ENCODE measurements around the gene CNOT8. TPM values are rescaled to one million over a fixed set of nuclear protein-coding genes. Genes with fewer than 3 reads are reported as not detected.

The CNOT8 gene
- total RNA-seq, 1 experiment from 2014 or later, result 45.9 TPM

- in situ Hi-C loops (cut with HindIII; ENCODE audit: low pct_unique_long_range_greater_than_20kb, low sequenced_read_pairs), result no loop called here
- Histone ChIP-seq H3K4me3 (ENCODE audit: low read depth in 2 of 2, low read length in 2 of 2) (no peak overlapping the region), H3K4me1 (ENCODE audit: control insufficient read depth, insufficient read depth, low read length) (no peaks in the 10 kb centered on the region), H3K27ac (ENCODE audit: low read length) (no peak overlapping the region), H3K9me3 (ENCODE audit: control insufficient read depth, insufficient read depth, low read depth, low read length) (no peaks in the 10 kb centered on the region), H3K27me3 (ENCODE audit: control insufficient read depth, insufficient read depth, low read length) (no peaks in the 10 kb centered on the region), H3K36me3 (ENCODE audit: control insufficient read depth, insufficient read depth, low read length) (peaks cover 37% of the 10 kb centered on the region)
- TF ChIP-seq CTCF (IDR thresholded peaks at IDR 0.05) (no peak), POLR2AphosphoS5 (IDR thresholded peaks at IDR 0.05; ENCODE audit: low read depth, low read length) (no peak), REST (IDR thresholded peaks at IDR 0.05; ENCODE audit: insufficient read depth in 1 of 2, low read depth in 2 of 2, low read length in 1 of 2) (no peak), SIN3A (IDR thresholded peaks at IDR 0.05; ENCODE audit: borderline replicate concordance, insufficient read depth, low read depth, low read length) (no peak), TCF7L2 (IDR thresholded peaks at IDR 0.05; ENCODE audit: low read depth, low read length) (no peak)
- intact Hi-C loops (cut with micrococcal nuclease; ENCODE audit: unreplicated experiment), result loop anchor here (5.0 kb wide), 1 partner anchor 161 kb away; no protein-coding TSS in a partner anchor
- BruUV-seq (replicated peaks), result no TSS peak
- ChIA-PET CTCF (no interaction called here), POLR2A (interaction anchor here (0.6 kb wide), 2 partner anchors 14 to 82 kb away, joined by 3 to 4 read pairs; no protein-coding TSS in a partner anchor)
- no peak for ATAC-seq
- DNase-seq (ENCODE audit: low read depth, low spot score), result no peak
Measured at GRCh38 chr5:154813736-154814135, 44.7 kb upstream of the CNOT8 start.

- no peaks in the 10 kb centered on the region for H3K4me1 ChIP-seq (ENCODE audit: control insufficient read depth, insufficient read depth, low read length)
- ChIA-PET POLR2A (no interaction called here), CTCF (no interaction called here)
- ATAC-seq, result no peak
- TF ChIP-seq TCF7L2 (IDR thresholded peaks at IDR 0.05; ENCODE audit: low read depth, low read length) (no peak), CTCF (IDR thresholded peaks at IDR 0.05) (no peak), POLR2AphosphoS5 (IDR thresholded peaks at IDR 0.05; ENCODE audit: low read depth, low read length) (no peak), SIN3A (IDR thresholded peaks at IDR 0.05; ENCODE audit: borderline replicate concordance, insufficient read depth, low read depth, low read length) (no peak), REST (IDR thresholded peaks at IDR 0.05; ENCODE audit: insufficient read depth in 1 of 2, low read depth in 2 of 2, low read length in 1 of 2) (no peak)
- no TSS peak for BruUV-seq (replicated peaks)
- H3K27me3 ChIP-seq (ENCODE audit: control insufficient read depth, insufficient read depth, low read length), result no peaks in the 10 kb centered on the region
- H3K9me3 ChIP-seq (ENCODE audit: control insufficient read depth, insufficient read depth, low read depth, low read length), result no peaks in the 10 kb centered on the region
- no peak overlapping the region for H3K27ac ChIP-seq (ENCODE audit: low read length)
- peaks cover 39% of the 10 kb centered on the region for H3K36me3 ChIP-seq (ENCODE audit: control insufficient read depth, insufficient read depth, low read length)
- intact Hi-C loops (cut with micrococcal nuclease; ENCODE audit: unreplicated experiment), result no loop called here
- DNase-seq (ENCODE audit: low read depth, low spot score), result no peak
- in situ Hi-C loops (cut with HindIII; ENCODE audit: low pct_unique_long_range_greater_than_20kb, low sequenced_read_pairs), result no loop called here
- no peak overlapping the region for H3K4me3 ChIP-seq (ENCODE audit: low read depth in 2 of 2, low read length in 2 of 2)
Measured at GRCh38 chr5:154815025-154815424, 43.4 kb upstream of the CNOT8 start.

Measured in Panc1 (cell line).